ENCODE measurements around the gene FAM228B.

Gene FAM228B

DNA sequence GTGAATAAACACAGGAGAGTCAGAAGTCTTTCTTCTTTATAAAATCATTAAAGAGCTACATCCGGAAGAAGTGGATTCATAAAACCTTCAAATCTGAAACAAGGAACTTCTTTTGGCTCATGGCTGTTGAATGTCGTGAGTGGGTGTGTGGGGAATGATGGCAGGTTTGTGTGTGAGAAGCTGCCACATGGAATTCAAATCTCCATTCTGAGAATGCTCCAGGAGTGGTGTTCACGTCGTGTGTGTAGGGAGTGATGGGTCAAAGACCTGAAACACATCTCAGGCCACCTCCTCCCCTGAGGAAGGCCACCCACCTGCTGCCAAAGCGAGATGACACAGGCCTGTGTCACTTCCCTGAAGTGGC lies 80.5 kb downstream of the FAM228B start:
- DNase-seq (ENCODE audit: low read depth in 3 of 3), result no peak

DNA sequence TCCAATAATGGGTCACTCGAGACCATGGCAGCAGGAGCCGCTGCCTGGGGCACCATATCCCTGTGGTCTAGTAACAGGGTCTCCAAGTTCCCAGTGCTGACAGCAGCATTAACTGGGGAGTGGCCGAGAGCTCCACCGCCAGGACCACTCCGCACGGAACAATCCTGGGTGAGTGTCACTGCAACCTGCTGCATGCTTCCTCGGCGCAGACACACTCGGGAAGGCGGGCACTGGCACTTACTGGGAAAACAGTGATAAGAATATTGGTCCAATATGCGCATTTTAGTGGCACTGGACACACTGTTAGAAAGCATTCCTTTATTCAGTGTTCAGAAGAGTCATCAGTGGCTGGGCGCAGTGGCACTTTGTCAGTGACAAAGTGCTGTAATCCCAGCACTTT lies 81.2 kb downstream of the FAM228B start:
- DNase-seq (ENCODE audit: low read depth in 3 of 3), result no peak

DNA sequence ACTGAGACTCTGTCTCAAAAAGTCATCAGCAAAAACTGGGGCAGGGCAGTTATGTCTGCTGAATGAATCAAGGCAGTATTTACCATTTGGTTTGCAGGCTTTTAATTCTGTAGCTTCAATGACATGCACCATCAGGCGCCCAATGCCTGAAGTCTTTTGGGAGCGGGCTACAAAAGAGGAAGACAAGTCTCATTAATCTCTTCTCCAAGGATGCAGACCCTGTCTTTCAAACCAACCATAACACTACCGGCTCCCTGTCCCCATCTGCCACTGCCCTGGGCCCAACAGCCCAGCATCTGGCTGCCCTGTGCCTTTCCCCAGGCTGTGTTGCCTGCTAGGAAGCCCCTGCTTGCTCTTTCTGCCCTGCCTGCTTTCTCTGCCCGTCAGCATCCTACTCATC lies 81.9 kb downstream of the FAM228B start:
- no peak for DNase-seq (ENCODE audit: low read depth in 3 of 3)

DNA sequence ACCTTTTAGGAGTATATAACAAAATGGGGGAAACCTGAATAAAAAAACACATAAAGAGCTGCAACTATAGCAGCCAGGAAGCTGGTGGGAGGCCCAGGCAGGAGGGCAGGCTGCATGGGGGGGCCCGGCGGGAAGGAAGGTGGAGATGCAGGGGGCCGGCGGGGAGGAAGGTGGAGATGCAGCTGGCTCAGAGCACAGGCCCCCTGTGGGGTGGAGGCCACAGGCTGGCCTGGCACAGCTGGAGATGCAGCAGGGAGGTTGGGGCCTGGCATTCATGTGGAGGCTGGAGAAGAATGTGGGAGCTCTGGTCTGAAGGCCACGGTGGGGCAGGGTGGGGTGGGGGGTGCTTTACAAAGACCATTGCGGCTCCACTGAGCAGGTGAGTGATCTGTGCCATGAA lies 83.0 kb downstream of the FAM228B start:
- DNase-seq (ENCODE audit: low read depth in 3 of 3), result no peak

DNA sequence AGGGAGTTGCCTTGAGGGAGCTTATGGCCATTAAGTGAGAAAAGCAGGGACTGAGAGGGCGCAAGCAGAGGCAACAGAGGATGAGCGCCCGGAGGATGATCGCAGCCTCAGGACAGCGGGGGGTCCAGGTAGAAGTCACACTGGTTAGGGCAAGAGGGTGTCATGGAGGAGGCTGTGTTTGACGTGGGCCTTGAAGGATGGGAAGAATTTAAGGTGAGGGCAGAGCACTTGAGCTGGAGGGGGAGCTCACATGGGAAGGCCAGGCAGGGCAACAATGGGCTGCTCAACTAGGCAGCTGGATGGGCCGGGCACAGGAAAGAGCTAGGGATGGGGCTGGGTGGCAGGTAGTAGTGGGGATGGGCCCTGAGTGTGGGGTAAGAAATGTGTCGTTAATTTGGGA lies 83.4 kb downstream of the FAM228B start:
- no peak for DNase-seq (ENCODE audit: low read depth in 3 of 3)

DNA sequence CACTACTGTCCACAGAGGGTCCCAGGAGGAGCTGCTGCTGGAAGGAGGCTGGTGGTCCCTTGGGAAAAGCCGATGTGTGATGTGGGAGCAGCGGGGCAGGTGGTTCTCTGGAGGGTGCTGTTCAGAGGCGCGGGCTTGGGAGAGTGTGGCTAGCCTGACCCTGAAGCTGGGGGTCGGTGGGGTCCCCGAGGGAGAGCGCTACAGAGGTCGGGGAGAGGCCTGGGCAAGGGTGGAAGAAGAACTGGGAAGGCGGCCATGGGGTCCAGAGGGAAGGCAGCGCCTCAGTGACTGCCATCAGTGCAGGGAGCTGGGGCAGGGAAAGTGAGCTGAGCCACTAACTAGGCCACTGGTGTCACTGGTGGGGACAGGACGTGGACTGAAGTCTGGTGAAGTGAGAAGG lies 84.1 kb downstream of the FAM228B start:
- DNase-seq (ENCODE audit: low read depth in 3 of 3), result no peak

DNA sequence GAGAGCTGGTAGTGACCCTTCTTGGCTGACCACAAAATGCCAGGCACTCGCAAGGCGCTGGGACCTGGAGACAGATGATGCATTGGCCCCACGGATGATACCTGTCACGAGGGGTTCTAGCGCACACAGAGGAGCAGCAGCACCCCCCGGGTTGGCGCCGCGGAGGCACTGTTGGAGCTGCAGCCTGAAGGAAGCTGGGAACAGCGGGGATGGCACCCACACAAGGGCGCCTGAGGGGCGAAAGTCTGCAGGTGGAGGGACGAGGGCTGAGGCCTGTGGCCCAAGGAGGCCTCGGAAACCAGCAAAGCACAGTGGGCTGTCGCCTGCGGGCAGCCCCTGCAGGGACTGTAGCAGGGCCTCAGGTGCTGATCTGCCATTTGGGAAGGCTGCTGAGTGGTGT lies 85.2 kb downstream of the FAM228B start:
- no peak for DNase-seq (ENCODE audit: low read depth in 3 of 3)

DNA sequence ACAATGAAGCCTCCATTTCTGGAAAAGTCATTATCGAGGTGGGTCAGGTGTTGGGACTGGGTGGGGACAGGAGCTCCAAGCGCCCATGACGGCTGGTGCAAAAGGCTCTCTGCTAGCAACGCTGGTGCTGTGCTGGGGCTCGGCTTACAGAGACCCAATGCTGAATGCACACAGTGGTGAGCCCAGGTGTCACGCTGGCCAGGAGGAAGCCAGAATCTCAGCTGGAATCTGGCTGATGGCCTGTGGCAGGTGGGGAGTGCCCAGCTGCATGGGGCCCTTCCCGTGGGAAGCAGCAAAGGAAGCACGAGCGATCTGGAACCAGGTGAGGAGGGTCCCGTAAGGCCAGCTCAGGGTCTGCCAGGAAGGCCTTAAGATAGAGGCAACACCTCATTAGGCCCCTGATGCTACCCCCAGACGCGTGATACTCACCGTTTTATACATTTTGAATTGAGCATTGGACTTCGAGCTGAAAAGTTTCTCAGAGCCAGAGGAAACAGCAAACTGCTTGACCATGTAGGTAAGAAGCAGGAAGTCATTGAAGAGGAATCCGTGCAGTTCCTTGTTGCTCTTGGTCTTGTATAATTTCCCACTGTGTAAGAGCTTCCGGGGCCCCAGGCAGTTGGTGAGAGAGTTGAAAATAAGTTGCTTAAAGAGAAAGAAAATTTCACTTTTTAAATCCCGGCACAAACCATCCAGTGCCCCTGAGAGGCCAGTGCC lies 86.3 kb downstream of the FAM228B start:
- no peak for DNase-seq (ENCODE audit: low read depth in 3 of 3)

DNA sequence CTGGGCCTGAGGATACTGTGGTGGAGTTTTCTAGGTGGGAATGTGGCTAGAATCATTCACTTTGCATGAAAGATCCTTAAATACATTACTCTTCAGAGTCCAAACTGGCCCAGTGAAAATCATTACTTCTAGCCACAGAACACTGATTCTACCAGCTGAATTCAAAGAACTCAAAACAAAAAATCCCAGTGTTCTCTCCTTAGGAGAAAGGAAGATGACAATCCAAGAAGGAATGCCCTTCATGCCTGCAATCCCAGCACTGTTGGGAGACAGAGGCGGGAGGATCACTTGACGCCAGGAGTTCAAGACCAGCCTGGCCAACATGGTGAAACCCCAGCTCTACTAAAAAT lies 86.8 kb downstream of the FAM228B start:
- no peak for DNase-seq (ENCODE audit: low read depth in 3 of 3)

DNA sequence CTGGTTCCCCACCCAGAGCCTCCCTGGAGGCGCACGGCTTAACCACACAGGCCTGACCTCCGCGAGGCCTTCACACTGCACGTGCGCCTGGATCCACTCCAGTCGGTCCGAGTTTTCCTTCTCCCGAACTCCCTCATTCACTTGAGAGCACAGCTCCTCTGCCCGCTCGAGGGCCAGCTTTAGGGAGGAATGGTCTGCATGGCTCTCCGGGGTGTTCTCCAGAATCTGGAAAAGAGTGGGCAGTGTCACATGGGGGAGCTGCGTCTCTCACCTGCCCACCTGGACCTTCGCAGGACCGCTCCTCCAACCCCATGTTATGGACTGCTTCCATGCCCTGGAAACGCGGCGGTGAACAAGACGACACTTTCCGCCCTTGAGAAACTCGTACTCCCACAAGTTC lies 87.5 kb downstream of the FAM228B start:
- no peak for DNase-seq (ENCODE audit: low read depth in 3 of 3)

DNA sequence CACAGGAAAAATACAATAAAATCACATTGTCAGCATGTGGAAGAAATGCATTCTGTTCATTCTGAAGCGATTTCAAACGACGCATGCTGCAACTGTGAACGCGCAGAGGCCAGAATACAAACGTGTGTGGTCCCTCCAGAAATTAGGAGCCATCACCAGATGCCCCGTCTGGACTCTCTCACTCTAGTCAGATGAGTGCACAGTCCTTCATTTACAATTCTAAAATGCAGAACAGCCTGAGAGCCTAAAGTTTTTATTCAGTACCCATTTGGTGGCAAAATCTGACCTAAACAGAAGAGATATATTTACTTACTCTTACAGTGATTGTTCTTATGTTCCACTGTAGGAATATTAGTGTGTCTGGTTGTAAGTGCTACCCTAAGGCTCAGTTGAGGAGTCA lies 88.1 kb downstream of the FAM228B start:
- no peak for DNase-seq (ENCODE audit: low read depth in 3 of 3)

DNA sequence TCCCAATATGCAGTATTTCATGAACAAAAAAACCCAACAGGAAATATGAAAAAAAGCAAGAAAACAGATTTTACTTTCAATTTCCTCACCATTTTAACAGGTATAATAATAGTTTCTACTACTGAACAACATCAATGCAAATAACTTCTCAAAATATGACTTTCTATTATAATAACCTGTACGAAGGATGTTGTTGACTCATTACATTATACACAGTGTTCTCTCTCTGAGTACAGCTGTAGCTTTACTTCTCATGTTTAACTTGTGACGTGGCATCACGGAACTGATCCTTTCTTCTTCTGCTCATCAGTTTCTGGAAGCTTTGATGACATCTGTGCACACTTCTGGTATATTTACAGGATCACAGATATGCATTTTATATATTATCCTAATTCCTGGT lies 91.6 kb downstream of the FAM228B start:
- no peak for DNase-seq (ENCODE audit: low read depth in 3 of 3)

All from stimulated activated CD4-positive, alpha-beta T cell treated with anti-CD3 and anti-CD28 coated beads, TNF-alpha, amount 100 ng/mL, for 4 hours (primary cell).